WTC11 (cell line): ENCODE data around the gene ELMOD1.

Experiments
- ATF1 ChIP-seq: sonication (generic); formaldehyde crosslinking; IDR thresholded peaks from 2 replicates; pipeline ENCODE4 v1.8.1; 2023; ENCODE audit warnings: mild to moderate bottlenecking, moderate library complexity, missing genetic modification reagents
- CTCF ChIP-seq: fragments of 200-600 bp; IDR thresholded peaks from 2 replicates; pipeline ENCODE4 v1.8.0; 2022; ENCODE audit warnings: antibody characterized with exemption
- NFYB ChIP-seq: sonication (generic); formaldehyde crosslinking; conservative IDR thresholded peaks from 2 replicates; pipeline ENCODE4 v1.8.0; 2022; ENCODE audit warnings: low read depth, missing genetic modification reagents

GRCh38 chr11:107545101-107545514 is 45.8 kb upstream of the ELMOD1 start:
- TF ChIP-seq ATF1 (CRISPR knock-in tag), result no peak
- TF ChIP-seq NFYB (CRISPR knock-in tag), result no peak
- no peak for TF ChIP-seq CTCF
